ENCODE data around the gene SKAP1.

Gene SKAP1

DNA sequence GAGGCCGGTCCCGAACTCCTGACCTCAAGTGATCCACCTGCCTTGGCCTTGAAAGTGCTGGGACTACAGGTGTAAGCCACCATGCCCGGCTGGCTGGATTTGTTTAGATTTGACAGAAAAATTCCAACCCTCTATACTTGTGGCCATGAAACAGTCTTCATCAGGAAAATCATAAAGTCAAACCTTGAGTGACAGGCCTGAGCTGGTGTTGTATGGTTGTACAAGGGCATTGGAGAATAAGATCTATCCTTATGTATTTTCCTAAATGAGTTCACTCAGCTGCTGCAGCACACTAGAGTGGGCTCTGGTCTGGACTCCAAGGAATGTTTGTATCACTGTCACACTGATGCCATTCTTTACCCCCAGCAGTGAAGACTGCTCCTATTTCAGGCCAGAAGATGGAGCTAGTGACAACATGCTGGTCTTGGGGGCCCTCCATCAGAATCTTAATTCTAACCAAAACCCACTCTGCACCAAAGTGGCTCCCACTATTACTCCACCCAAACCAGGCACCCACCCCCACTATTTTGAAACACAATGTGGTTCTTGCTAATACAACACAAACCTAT lies 295.0 kb downstream of the SKAP1 start:
- no peak for DNase-seq

- DNase-seq, result no peak
These were observed 297.6 kb downstream of the SKAP1 start for GRCh38 chr17:48132385-48132784.

- DNase-seq, result peak; percentile 48 to 50
These were observed 298.7 kb downstream of the SKAP1 start for GRCh38 chr17:48131216-48131824.

DNA sequence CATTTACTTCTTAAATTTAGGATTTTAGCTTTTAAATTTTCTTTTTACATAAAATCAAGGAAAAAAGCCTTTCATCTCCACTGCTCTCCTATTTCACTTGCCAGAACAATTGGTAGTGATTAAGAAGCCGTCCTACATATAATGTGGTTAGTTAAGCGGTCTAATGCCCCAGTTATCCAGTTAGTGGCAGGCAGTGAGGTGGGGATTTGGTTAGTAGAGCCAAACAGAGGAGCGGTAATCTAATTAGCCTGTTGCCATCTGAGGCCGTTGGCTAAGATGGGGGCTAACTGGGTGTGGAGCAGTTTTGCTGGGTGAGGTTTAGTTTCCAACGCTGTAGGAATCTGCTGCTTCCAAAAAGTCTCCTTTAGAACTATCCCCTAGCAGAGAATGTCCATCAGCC lies 300.0 kb downstream of the SKAP1 start:
- no peak for DNase-seq

DNA sequence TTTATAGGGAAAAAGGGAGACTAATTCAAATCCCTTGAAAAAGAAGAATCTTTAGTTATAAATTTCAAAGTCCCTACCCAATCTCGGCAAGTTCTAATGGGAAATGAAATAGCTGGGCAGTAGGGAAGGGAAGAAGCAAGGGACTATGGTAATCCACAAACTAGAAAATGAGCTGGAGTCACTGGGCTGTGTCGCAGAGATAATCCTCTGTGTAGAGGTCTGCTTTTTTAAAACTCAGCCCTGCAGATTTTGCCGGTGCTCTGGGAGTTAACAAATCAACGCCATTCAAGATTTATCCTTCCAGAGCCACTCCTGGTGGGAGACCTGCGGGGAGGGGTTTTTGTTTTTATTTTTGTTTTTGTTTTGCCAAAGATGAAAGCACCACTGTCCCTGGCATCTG lies 301.6 kb downstream of the SKAP1 start:
- no peak for DNase-seq

GRCh38 chr17:48127371-48128051 lies 302.5 kb downstream of the SKAP1 start:
- DNase-seq, result no peak

DNA sequence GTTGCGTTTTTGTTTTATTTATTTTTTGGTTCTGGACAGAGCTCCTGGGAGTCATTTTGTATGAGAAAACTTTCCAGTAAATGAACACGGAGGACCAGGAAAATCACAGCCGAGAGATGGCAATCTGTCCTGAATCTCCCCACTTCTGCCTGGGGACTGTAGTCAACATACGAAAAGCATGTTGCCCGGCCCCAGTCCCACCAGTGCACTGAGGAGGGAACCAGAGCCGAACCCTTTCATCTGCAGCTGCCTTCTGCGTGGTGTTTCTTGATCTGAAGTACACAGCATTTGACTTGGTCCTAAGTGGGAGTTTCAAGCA lies 303.5 kb downstream of the SKAP1 start:
- DNase-seq, result no peak

- no peak for DNase-seq
These were observed 304.0 kb downstream of the SKAP1 start for GRCh38 chr17:48125829-48126531.

DNA sequence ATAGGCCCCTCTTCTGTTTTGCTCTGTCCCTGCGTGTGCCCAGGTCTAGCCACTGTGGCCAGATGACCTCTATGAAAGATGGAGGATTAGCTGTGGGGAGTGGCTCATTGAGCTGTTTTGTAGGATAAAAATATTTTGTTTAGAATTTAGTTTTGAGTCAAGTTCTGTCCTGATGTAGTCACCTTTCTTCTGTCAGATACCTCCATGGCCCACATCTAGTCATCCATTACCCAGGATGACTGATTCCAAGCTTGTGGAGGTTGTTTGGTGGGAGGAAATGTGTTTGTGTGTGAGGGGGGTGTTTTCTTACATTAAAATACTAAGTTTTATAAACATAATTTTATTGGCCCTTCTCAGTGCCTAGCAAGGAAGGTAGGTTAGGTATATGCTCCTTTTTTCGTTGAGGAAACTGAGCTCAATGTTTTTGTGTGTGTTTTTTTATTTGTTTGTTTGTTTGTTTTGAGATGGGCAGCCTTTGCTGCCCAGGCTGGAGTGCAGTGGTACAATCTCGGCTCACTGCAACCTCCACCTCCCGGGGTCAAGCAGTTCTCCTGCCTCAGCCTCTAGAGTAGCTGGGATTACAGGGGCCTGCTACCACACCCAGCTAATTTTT lies 306.1 kb downstream of the SKAP1 start:
- DNase-seq, result no peak

DNA sequence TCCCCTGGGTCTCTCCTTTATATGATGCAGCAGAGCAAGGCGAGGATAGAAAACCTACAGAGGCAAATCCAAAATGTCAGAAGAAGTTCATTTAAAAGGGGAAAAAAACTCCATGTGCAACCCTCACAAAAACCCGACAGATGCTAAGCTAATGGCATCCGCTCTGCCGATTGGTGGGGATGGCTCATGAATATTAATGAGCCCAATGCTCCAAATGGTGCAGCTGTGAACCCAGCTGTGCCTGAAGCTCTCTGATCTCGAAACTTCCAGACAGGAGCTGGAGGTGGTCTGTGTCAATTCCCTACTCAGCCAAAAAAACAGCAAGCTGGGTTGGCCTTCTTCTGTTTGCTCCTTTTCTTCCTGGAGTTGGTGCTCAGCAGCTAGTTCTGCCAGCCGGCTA lies 306.9 kb downstream of the SKAP1 start:
- DNase-seq, result no peak

- no peak for DNase-seq
These were observed 307.4 kb downstream of the SKAP1 start for GRCh38 chr17:48122665-48123045.

DNA sequence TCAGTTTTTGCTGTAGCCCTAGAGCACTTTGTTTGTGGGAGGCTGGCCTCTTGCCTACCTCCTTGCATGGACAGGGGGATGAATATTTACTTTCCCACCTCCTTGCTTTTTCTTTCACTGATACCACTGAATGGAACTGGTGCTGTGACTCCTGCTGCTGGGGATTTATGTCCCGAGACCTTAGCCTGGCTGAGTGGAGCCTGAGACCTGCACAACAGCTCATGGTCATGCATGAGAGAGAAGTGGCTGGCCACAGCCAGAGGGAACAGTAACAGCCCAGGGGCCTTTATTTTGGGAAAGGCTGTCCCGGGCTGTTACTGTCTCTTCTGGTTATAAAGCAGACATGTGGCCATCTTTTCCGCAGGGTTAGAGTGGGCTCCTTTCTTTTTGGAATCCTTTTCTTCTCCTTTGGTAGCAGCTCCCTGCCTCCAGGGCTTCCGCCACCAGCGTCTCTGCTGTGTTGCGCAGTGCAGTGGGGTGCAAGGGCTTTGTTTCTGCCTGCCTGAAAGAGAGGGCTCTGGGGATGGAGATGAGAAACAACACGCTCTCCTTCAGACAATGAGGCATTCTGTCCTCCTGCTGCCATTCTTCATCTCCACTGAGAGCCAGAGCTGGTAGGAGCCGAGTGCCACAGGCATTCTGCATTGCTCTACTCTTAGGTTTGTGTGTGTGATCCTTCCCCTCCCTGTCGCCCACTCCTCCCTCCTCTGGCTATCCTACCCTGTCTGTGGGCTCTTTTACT lies 307.9 kb downstream of the SKAP1 start:
- no peak for DNase-seq

DNA sequence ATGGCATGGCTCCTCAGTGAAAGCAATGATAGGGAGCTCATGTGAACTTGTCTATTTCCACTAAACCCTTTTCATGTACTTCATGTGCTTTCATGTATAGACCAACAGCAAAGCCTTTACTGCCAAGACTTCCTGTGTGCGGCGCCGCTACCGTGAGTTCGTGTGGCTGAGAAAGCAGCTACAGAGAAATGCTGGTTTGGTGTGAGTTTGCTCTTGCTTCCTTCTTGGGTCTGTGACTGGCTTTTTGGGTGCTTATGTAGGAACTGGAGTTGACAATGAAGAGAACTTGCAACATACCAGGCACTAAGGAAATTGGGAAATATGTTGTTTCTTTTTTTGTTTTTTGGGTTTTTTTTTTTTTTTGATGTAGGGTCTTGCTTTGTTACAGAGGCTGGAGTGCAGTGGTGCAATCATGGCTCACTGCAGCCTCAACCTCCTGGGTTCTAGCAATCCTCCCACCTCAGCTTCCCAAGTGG lies 316.8 kb downstream of the SKAP1 start:
- no peak for DNase-seq

DNA sequence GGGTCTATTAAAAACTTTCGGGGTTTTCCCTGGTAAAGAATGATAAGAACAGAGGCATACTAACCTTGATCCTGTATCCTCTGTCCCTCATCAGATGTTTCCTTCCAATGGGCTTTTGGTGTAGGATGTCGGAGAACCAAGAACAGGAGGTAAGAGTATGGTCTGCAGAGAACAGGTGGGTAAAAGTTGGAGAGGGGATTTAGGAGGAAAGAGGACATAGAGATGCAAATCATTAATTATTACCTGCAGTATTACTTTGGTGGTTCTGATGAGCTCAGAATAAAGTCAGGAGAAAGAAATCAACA lies 318.1 kb downstream of the SKAP1 start:
- DNase-seq, result no peak

- DNase-seq, result no peak
These were observed 319.3 kb downstream of the SKAP1 start for GRCh38 chr17:48110761-48111160.

DNA sequence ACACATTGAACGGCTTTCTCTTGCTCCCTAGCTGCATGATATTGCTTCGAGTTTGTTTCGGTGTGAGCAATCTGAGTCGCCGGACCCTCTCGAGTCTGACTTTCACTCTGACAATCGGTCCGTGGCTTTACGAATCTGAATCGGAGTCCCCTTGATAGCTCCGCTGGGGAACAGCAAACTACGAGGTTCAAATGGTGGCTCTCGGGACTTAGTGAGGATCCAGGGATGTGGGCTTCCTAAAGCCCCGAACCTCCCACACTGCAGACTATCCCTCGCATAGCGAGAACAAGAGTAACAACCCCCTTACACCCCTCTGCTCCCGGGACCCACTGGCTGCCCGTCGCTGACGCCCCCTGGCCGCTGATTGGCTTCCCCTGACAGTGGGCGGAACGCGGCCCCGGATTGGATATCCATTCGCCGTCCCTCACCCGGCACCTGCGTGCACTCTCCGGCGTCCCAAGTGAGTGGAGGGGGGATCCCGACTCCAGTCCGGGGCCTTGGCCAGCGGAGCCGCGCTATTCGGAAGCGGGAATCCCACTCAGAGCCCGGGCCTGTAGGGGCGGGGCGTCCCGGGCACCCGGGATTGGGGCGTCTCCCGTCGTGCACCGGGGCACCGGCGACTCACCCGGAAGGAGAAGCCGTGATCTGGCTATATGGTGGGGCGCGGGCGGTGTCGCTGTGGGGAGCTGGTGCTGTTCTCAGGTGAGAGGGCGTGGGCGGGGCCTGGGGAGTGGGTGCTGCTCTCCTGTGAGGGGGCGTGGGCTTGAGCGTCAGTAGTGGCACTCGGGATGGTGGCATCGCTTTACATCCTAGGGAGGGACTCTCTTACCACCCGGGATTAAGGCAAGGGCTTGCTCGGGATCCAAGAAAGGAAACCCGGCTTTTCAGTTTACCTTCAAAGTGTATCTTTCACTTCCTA lies 322.6 kb downstream of the SKAP1 start, which contains the start of gene SNX11:
SNX11 (plus strand) TSS at position 630 of the 919 bp plus-strand sequence. CDS start 4,278 bp downstream, outside the sequence.
- peak; percentile 84 to 87 for DNase-seq

DNA sequence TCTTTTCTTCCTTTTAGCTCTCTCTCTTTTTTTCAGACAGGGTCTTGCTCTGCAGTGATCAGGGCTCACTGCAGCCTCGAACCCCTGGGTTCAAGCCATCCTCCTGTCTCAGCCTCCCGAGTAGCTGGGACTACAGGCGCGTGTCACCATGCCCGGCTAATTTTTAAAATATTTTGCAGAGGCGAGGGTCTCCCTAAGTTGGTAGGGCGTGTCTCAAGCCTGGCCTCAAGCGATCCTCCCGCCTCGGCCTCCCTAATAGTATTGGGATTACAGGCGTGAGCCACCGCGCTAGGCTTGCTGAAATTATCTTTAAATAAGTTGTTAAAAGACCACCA lies 323.2 kb downstream of the SKAP1 start:
- DNase-seq, result no peak

- DNase-seq, result no peak
These were observed 325.6 kb downstream of the SKAP1 start for GRCh38 chr17:48104440-48104839.

GRCh38 chr17:48102798-48103715 lies 327.0 kb downstream of the SKAP1 start:
- peak in 1 of 2 donors; percentile 26 for DNase-seq

GRCh38 chr17:48102043-48102750 lies 327.8 kb downstream of the SKAP1 start:
- DNase-seq, result no peak
